Breast epithelium (tissue), 4 donors: Measurements from ENCODE around the gene SH3BGRL2. TPM values are rescaled to one million over a fixed set of nuclear protein-coding genes. Genes with fewer than 3 reads are reported as not detected.

Experiments used
- DNase-seq, 2 donors: peaks; one replicate each; pipeline ENCODE4 v3.0.0-alpha.2; 2019; ENCODE audit warnings: low spot score in 2 of 2
- H3K27ac ChIP-seq, 2 donors: fragments of 200-600 bp; sonication (generic) in 1 of 2; one replicate each; pipeline ENCODE4 v1.5.1; 2016 to 2019; ENCODE audit warnings: mild to moderate bottlenecking in 1 of 2
- H3K27me3 ChIP-seq, 2 donors: fragments of 200-600 bp; sonication (generic) in 1 of 2; one replicate each; pipeline versions ENCODE4 v1.5.1 to v1.6.0; 2017 to 2019; ENCODE audit warnings: control low read depth in 1 of 2, mild to moderate bottlenecking in 1 of 2
- H3K36me3 ChIP-seq: fragments of 200-600 bp; one replicate; pipeline ENCODE4 v1.5.1; 2019
- H3K4me1 ChIP-seq, 2 donors: fragments of 200-600 bp; sonication (generic); one replicate each; pipeline ENCODE4 v1.5.1; 2016 to 2019; ENCODE audit warnings: control low read depth in 1 of 2
- H3K4me3 ChIP-seq, 3 donors: fragments of 200-600 bp; sonication (generic); 1 replicate in 2 of 3; 2 replicates in 1 of 3; pipeline ENCODE4 v1.5.1; 2016 to 2019; ENCODE audit warnings: mild to moderate bottlenecking in 3 of 3, moderate library complexity in 2 of 3
- H3K9me3 ChIP-seq, 2 donors: fragments of 200-600 bp; sonication (generic) in 1 of 2; one replicate each; pipeline ENCODE4 v1.5.1; 2016 to 2019; ENCODE audit warnings: control low read depth in 1 of 2
- POLR2A ChIP-seq: fragments of 450-650 bp; IDR thresholded peaks from one replicate; pipeline ENCODE4 v1.6.1; 2016; ENCODE audit warnings: antibody characterized with exemption, mild to moderate bottlenecking, moderate library complexity
- POLR2AphosphoS5 ChIP-seq, 3 donors: sonication (generic); formaldehyde crosslinking; IDR thresholded peaks; one replicate each; pipeline ENCODE4 v1.6.1; 2017; ENCODE audit warnings: antibody characterized with exemption in 3 of 3
- intact Hi-C: fragments of 100-400 bp; cut with DNase I; formaldehyde crosslinking; loops from one replicate; pipeline ENCODE4 v1.15.1; 2023; ENCODE audit warnings: low total_unique reads
- total RNA-seq, 3 donors: library from RNA; depleted of rRNA; stranded (reverse); fragments of >200 nt; gene quantifications; one replicate each; pipeline ENCODE4 v1.1.0, GENCODE V29; 2016
- TF ChIP-seq, protein P1 (sequence below), 3 donors: fragments of 450-650 bp; IDR thresholded peaks; one replicate each; pipeline ENCODE4 v1.5.1; 2016 to 2017; ENCODE audit warnings: antibody characterized with exemption in 3 of 3, mild to moderate bottlenecking in 3 of 3, moderate library complexity in 3 of 3

SH3BGRL2 gene
- total RNA-seq, 3 donors from 2014 or later, result 31.8 to 54.4 (median 50.9) TPM

- no peaks in the 10 kb centered on the region for H3K9me3 ChIP-seq
- intact Hi-C loops, result no loop called here
- no peaks in the 10 kb centered on the region for H3K36me3 ChIP-seq
- TF ChIP-seq POLR2A, result no peak
- TF ChIP-seq, protein P1, sequence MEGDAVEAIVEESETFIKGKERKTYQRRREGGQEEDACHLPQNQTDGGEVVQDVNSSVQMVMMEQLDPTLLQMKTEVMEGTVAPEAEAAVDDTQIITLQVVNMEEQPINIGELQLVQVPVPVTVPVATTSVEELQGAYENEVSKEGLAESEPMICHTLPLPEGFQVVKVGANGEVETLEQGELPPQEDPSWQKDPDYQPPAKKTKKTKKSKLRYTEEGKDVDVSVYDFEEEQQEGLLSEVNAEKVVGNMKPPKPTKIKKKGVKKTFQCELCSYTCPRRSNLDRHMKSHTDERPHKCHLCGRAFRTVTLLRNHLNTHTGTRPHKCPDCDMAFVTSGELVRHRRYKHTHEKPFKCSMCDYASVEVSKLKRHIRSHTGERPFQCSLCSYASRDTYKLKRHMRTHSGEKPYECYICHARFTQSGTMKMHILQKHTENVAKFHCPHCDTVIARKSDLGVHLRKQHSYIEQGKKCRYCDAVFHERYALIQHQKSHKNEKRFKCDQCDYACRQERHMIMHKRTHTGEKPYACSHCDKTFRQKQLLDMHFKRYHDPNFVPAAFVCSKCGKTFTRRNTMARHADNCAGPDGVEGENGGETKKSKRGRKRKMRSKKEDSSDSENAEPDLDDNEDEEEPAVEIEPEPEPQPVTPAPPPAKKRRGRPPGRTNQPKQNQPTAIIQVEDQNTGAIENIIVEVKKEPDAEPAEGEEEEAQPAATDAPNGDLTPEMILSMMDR (IDR thresholded peaks at IDR 0.05), result no peak
- DNase-seq, result no peak
- no peak overlapping the region for H3K4me3 ChIP-seq
- no peaks in the 10 kb centered on the region for H3K27me3 ChIP-seq
- no peaks in the 10 kb centered on the region for H3K4me1 ChIP-seq
- H3K27ac ChIP-seq, result no peak overlapping the region
Measured at GRCh38 chr6:79623106-79623505, 8.0 kb upstream of the SH3BGRL2 start.

DNA sequence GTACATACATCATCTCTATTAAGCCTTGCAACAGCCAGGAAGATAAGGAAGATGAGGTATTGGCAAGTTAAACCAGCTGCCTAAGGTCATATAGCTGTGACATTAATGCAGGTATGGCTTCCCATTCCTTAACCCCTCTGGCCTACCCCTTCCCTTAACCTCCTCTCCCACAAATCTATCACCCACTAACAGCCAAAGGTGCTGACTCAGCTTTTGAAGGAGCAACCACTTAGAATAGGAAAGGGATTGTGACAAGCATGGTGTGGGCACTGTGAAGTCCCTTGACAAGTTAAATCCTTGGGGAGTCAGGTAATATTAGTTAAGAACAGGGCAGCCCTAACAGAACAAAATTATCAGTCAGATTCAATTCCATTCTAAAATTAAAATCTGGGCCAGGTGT, 5.4 kb upstream of the SH3BGRL2 start:
- Histone ChIP-seq H3K27me3 (no peaks in the 10 kb centered on the region), H3K4me1 (no peaks in the 10 kb centered on the region), H3K9me3 (no peaks in the 10 kb centered on the region), H3K27ac (no peak overlapping the region), H3K4me3 (no peak overlapping the region), H3K36me3 (no peaks in the 10 kb centered on the region)
- TF ChIP-seq, protein P1 (IDR thresholded peaks at IDR 0.05), result no peak
- TF ChIP-seq POLR2AphosphoS5 (IDR thresholded peaks at IDR 0.05), result no peak
- no peak for TF ChIP-seq POLR2A
- no peak for DNase-seq
- intact Hi-C loops, result loop anchor here (5.0 kb wide), 1 partner anchor 578 kb away; no protein-coding TSS in a partner anchor

GRCh38 chr6:79626811-79627210, 4.3 kb upstream of the SH3BGRL2 start:
- TF ChIP-seq POLR2AphosphoS5 (IDR thresholded peaks at IDR 0.05), result no peak
- Histone ChIP-seq H3K36me3 (no peaks in the 10 kb centered on the region), H3K27ac (no peak overlapping the region), H3K4me1 (no peaks in the 10 kb centered on the region), H3K4me3 (no peak overlapping the region), H3K27me3 (no peaks in the 10 kb centered on the region), H3K9me3 (no peaks in the 10 kb centered on the region)
- intact Hi-C loops, result loop anchor here (5.0 kb wide), 1 partner anchor 580 kb away; no protein-coding TSS in a partner anchor
- no peak for DNase-seq

GRCh38 chr6:79627422-79627821, 3.7 kb upstream of the SH3BGRL2 start:
- H3K9me3 ChIP-seq, result no peaks in the 10 kb centered on the region
- no peaks in the 10 kb centered on the region for H3K4me1 ChIP-seq
- H3K4me3 ChIP-seq, result no peak overlapping the region
- intact Hi-C loops, result loop anchor here (5.0 kb wide), 1 partner anchor 580 kb away; no protein-coding TSS in a partner anchor
- no peak for DNase-seq
- TF ChIP-seq, protein P1 (IDR thresholded peaks at IDR 0.05), result no peak
- no peak for TF ChIP-seq POLR2A
- no peak for TF ChIP-seq POLR2AphosphoS5 (IDR thresholded peaks at IDR 0.05)
- H3K27me3 ChIP-seq, result no peaks in the 10 kb centered on the region
- H3K27ac ChIP-seq, result no peak overlapping the region
- no peaks in the 10 kb centered on the region for H3K36me3 ChIP-seq

- Histone ChIP-seq H3K27me3 (no peaks in the 10 kb centered on the region), H3K36me3 (no peaks in the 10 kb centered on the region), H3K27ac (no peak overlapping the region), H3K4me1 (no peaks in the 10 kb centered on the region), H3K9me3 (no peaks in the 10 kb centered on the region), H3K4me3 (no peak overlapping the region)
- TF ChIP-seq, protein P1 (IDR thresholded peaks at IDR 0.05), result no peak
- TF ChIP-seq POLR2A, result no peak
- no peak for TF ChIP-seq POLR2AphosphoS5 (IDR thresholded peaks at IDR 0.05)
- intact Hi-C loops, result loop anchor here (5.0 kb wide), 1 partner anchor 581 kb away; no protein-coding TSS in a partner anchor
- DNase-seq, result no peak
Measured at GRCh38 chr6:79628466-79629288, 2.5 kb upstream of the SH3BGRL2 start.
